ENCODE measurements around the gene LPIN2.
A peak's percentile ranks its signal among the peaks of the same experiment; 100 is the strongest.

LPIN2 gene

DNA sequence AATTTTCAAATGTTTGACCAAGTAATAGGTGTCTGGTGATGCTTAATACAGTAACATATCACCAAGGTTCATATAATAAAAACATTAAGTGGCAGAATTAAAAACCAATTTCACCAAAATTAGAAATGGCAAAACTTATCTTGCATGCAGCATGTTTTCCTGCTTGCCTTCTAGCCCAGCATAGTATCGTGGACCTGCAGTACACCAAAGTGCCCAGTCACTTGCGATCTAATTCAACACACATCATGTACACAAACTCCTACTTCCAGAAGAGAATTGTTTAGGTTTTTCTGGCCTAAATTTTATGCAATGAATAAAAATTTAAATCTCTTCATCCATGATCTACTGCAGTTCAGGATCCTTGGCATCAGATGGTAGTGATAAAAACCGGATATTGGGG, 28.9 kb downstream of the LPIN2 start:
- no peak for DNase-seq (ENCODE audit: low read depth)
- TF ChIP-seq, protein P1, sequence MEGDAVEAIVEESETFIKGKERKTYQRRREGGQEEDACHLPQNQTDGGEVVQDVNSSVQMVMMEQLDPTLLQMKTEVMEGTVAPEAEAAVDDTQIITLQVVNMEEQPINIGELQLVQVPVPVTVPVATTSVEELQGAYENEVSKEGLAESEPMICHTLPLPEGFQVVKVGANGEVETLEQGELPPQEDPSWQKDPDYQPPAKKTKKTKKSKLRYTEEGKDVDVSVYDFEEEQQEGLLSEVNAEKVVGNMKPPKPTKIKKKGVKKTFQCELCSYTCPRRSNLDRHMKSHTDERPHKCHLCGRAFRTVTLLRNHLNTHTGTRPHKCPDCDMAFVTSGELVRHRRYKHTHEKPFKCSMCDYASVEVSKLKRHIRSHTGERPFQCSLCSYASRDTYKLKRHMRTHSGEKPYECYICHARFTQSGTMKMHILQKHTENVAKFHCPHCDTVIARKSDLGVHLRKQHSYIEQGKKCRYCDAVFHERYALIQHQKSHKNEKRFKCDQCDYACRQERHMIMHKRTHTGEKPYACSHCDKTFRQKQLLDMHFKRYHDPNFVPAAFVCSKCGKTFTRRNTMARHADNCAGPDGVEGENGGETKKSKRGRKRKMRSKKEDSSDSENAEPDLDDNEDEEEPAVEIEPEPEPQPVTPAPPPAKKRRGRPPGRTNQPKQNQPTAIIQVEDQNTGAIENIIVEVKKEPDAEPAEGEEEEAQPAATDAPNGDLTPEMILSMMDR (IDR thresholded peaks at IDR 0.05; ENCODE audit: low read length, missing control alignments) = no peak
- no peak overlapping the region for H3K4me3 ChIP-seq (replicated peaks; ENCODE audit: low read depth, low read length)

DNA sequence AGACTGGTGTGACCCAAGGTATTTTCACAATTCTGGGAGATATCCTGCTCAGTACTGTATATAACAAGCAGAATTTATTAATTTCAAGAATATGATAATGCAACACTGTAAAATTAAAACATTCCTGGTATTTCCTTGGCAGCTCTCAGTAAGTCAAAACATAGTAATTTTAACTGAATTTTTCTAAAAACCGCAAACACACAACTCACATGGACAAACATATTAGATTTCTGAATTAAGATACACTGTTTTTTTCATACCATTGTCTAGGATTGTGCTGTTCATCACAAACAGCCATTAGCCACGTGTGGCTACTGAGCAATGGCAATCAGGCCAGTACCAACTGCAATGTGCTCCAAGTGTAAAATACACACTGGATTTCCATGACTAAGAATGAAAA, 29.6 kb downstream of the LPIN2 start:
- TF ChIP-seq, protein P1 (IDR thresholded peaks at IDR 0.05; ENCODE audit: low read length, missing control alignments) = no peak
- no peak overlapping the region for H3K4me3 ChIP-seq (replicated peaks; ENCODE audit: low read depth, low read length)
- no peak for DNase-seq (ENCODE audit: low read depth)

DNA sequence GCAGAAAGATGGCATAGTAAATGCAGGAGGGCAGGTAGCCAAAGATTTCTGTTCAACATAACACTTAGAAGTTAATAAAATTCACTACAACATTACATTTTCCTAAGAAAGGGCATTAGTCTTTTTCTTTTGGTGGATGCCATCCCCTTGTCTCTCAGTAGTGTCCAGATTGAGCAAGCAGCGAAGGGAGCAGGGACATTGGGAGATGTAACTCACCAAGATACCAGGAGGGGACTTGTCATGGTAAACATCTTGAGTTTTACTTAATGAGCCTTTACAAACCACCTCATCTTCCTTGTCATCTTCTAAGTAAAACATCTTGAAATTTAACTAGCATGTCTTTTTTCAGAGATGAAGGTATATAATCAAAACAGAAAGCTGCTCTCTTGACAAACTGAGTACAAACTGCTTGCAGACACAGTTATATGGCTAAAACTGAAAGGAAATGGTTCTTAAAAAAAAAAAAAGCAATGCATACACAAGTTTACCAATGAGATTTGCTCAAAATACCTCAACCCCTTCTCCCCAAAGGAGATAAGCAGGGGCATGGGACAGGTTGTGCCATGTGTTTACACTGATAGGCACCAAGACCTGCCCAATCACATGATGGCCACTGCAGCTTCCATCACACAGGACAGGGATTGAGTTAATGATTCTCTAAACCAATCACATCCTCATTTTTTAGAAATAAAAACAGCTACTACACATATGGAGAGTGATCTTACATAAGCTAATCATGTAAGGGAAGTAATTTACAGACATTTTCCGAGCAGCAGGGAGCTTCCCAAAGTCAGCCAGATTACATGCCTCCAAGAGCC, 30.3 kb downstream of the LPIN2 start:
- no peak for DNase-seq (ENCODE audit: low read depth)
- TF ChIP-seq, protein P1 (IDR thresholded peaks at IDR 0.05; ENCODE audit: low read length, missing control alignments) = no peak

DNA sequence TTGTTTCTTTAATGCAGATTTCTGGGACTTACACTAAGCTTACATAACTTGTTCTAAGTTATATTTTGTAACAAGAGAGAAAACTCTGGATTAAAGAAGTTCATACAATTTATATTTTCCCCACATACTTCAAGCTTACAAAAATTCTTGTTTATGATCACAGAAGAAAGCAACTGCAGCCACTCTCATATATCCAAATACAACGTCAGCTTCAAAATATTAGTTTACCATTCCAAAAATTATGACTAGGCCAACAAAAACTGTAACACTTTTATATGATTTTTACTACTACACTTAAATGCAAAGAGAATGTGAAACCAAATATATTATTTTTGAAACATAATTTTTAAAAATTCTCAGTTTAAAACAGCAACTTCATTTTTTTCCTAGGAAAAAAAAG, 30.9 kb downstream of the LPIN2 start:
- no peak overlapping the region for H3K4me3 ChIP-seq (replicated peaks; ENCODE audit: low read depth, low read length)
- TF ChIP-seq, protein P1 (IDR thresholded peaks at IDR 0.05; ENCODE audit: low read length, missing control alignments) = no peak
- DNase-seq (ENCODE audit: low read depth) = no peak

More for the DNA sequence above, 30.3 kb downstream of the LPIN2 start:
- no peak overlapping the region for H3K4me3 ChIP-seq (replicated peaks; ENCODE audit: low read depth, low read length)

DNA sequence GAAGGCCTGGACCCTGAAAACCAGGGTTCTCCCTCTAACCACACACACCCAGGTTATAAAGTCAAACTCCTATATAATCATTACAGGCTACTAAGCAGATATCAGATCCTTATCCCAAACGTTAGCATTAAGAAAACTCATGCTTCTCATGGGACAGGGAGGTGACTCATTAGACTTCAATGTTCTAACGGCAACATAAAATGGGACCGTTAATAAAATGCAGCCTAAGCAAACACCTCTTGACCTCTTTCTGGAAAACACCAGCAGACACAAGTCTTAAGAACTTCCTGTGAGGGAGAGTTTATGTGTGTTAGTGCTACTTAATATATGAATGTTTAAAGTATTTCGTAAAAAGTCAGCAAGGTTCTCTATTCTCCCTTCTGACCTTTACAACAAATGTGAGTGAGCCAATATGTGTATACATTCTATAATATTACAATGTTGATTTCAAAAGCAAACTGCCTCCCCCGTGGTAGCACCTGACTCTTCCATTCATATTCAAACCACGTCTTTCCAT, 31.7 kb downstream of the LPIN2 start:
- DNase-seq (ENCODE audit: low read depth) = peak; percentile 83
- peak overlapping the region; percentile 12 for H3K4me3 ChIP-seq (replicated peaks; ENCODE audit: low read depth, low read length)
- TF ChIP-seq, protein P1 (IDR thresholded peaks at IDR 0.05; ENCODE audit: low read length, missing control alignments) = no peak

DNA sequence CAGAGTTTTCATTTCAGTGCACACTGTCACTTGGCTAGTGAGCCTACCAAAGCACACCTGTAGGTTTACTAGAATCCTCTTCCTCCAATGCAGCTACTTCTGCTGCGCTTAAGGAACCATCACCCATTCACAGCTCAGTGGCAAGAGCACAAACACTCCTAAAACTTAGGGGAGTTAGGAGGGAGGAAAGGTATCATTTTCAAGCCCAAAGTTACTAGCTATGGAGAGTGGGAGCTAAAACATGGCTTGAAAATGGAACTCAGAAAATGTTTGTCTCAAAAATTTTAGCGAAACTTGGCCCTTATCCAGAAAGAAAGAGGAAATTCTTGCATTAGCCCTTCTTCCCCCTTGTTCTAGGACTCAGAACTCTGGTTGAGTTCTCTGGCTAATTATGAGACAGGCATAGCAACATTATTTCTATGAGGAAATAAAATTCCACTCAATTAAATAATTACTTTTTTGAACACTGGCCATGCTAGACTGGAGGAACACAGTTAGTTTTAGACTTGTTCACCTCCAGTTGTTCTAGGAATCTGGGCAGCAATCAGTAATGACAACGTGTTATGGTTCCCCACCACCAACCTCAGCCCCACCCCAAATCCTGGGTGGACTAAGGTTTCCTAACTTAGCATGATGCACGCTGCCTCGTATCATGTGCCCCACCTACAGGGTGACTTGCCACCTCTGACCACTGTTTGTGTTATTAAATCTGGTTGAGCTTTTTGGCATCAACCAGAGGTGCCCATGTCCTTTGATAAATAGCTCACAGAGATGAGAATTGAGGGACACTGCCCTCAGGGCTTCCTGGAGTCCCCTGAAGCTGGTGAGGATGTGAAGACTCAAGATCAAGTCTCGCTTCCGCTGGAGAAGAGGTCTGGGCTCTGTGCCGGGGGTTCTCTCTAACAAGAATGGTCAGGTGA, 32.8 kb downstream of the LPIN2 start:
- H3K4me3 ChIP-seq (replicated peaks; ENCODE audit: low read depth, low read length) = no peak overlapping the region
- peak; percentile 30 for DNase-seq (ENCODE audit: low read depth)
- TF ChIP-seq, protein P1 (IDR thresholded peaks at IDR 0.05; ENCODE audit: low read length, missing control alignments) = no peak
